ENCODE measurements around the gene SLC4A9.

GRCh38 chr5:140310434-140310833, 49.6 kb upstream of the SLC4A9 start:
- TF ChIP-seq FOS (IDR thresholded peaks at IDR 0.05; ENCODE audit: borderline replicate concordance, insufficient read depth, low read length) (no peak), CTCF (IDR thresholded peaks at IDR 0.05; ENCODE audit: extremely low read depth in 1 of 2, insufficient read depth in 1 of 2, low read depth in 1 of 2, low read length in 2 of 2) (no peak), EZH2 (IDR thresholded peaks at IDR 0.05; ENCODE audit: borderline replicate concordance, low read depth, low read length, severe bottlenecking) (no peak), POLR2AphosphoS5 (IDR thresholded peaks at IDR 0.05; ENCODE audit: insufficient read depth, low read depth, low read length) (no peak)
